WTC11 (cell line): ENCODE data around the gene SORCS1.

ENCODE experiments used
- TCF7 ChIP-seq: sonication (generic); formaldehyde crosslinking; IDR thresholded peaks from 2 replicates; pipeline ENCODE4 v1.8.0; 2022; ENCODE audit warnings: mild to moderate bottlenecking, low read depth, missing genetic modification reagents, moderate library complexity
- ZNF263 ChIP-seq: sonication (generic); formaldehyde crosslinking; IDR thresholded peaks from 2 replicates; pipeline ENCODE4 v1.8.1; 2022; ENCODE audit warnings: low read depth, mild to moderate bottlenecking, moderate library complexity, missing genetic modification reagents
- TF ChIP-seq, protein P1 (sequence below): fragments of 200-600 bp; IDR thresholded peaks from 2 replicates; pipeline ENCODE4 v1.8.0; 2022; ENCODE audit warnings: antibody characterized with exemption

DNA sequence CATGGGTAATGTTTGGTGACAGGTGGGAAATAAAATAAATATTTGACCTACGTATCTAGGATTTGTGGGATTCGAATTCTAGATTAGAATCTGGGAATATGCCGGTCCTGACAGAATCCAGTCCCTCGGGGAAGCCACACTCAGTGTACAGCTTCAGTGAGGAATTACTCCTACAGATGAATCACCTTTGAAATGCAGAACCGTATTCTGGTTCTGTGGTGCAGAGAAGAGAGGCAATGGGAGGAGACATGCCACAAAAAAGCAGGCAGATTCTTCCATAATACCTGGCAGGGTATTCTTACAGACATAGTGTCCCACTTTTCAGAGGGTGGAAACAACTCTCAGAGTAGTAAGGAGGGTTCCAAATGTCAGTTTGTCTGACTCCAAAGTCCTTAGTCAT is 286.9 kb downstream of the SORCS1 start:
- TF ChIP-seq, protein P1, sequence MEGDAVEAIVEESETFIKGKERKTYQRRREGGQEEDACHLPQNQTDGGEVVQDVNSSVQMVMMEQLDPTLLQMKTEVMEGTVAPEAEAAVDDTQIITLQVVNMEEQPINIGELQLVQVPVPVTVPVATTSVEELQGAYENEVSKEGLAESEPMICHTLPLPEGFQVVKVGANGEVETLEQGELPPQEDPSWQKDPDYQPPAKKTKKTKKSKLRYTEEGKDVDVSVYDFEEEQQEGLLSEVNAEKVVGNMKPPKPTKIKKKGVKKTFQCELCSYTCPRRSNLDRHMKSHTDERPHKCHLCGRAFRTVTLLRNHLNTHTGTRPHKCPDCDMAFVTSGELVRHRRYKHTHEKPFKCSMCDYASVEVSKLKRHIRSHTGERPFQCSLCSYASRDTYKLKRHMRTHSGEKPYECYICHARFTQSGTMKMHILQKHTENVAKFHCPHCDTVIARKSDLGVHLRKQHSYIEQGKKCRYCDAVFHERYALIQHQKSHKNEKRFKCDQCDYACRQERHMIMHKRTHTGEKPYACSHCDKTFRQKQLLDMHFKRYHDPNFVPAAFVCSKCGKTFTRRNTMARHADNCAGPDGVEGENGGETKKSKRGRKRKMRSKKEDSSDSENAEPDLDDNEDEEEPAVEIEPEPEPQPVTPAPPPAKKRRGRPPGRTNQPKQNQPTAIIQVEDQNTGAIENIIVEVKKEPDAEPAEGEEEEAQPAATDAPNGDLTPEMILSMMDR: no peak
- no peak for TF ChIP-seq TCF7 (CRISPR knock-in tag)
- no peak for TF ChIP-seq ZNF263
